DOHH2 (cell line): ENCODE measurements around the gene CNTNAP2.

Experiments used
- EZH2phosphoT487 ChIP-seq: fragments of 200-600 bp; sonication (generic); IDR thresholded peaks from 2 replicates; pipeline ENCODE4 v1.6.1; 2017; ENCODE audit warnings: borderline replicate concordance, mild to moderate bottlenecking, antibody characterized with exemption, low read length, moderate library complexity, mixed read lengths
- TF ChIP-seq, protein P1 (sequence below): fragments of 200-600 bp; sonication (generic); IDR thresholded peaks from one replicate; pipeline ENCODE4 v1.5.1; 2014; ENCODE audit warnings: antibody characterized with exemption, mild to moderate bottlenecking, low read depth, low read length; ENCODE audit not compliant: poor library complexity, severe bottlenecking

DNA sequence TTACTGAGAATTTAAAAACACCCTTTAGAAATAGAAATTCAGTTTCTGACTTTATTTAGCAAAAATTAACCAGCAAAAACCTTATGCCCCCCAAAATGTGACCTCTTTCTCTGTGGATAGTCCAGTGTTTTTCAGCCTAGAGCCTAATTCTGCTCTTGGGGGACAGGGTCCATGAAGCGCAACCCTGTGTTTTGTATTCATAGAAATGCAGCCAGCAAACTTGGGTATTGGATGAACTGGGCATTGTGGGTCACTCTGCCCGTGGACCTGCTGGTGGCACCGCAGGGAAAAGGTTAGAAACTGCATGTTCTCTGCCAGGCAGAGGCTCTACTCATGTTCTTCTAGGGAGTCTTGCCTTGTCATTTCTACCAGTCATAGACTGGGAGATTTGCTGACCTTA lies 1686.5 kb downstream of the CNTNAP2 start:
- TF ChIP-seq, protein P1, sequence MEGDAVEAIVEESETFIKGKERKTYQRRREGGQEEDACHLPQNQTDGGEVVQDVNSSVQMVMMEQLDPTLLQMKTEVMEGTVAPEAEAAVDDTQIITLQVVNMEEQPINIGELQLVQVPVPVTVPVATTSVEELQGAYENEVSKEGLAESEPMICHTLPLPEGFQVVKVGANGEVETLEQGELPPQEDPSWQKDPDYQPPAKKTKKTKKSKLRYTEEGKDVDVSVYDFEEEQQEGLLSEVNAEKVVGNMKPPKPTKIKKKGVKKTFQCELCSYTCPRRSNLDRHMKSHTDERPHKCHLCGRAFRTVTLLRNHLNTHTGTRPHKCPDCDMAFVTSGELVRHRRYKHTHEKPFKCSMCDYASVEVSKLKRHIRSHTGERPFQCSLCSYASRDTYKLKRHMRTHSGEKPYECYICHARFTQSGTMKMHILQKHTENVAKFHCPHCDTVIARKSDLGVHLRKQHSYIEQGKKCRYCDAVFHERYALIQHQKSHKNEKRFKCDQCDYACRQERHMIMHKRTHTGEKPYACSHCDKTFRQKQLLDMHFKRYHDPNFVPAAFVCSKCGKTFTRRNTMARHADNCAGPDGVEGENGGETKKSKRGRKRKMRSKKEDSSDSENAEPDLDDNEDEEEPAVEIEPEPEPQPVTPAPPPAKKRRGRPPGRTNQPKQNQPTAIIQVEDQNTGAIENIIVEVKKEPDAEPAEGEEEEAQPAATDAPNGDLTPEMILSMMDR, result no peak
- TF ChIP-seq EZH2phosphoT487, result no peak
